GM18505 (cell line): ENCODE data around the gene FAM240A.

Source experiments
- ATAC-seq: cut with Tn5 transposase; IDR thresholded peaks from one replicate; pipeline ENCODE4 v1.9.1; 2021; ENCODE audit not compliant: unreplicated experiment
- POLR2A ChIP-seq: IDR thresholded peaks from 4 replicates; pipeline ENCODE4 v1.6.1; 2011; ENCODE audit warnings: borderline replicate concordance; ENCODE audit not compliant: insufficient read depth, insufficient read length; ENCODE audit errors: extremely low read depth

FAM240A gene

DNA sequence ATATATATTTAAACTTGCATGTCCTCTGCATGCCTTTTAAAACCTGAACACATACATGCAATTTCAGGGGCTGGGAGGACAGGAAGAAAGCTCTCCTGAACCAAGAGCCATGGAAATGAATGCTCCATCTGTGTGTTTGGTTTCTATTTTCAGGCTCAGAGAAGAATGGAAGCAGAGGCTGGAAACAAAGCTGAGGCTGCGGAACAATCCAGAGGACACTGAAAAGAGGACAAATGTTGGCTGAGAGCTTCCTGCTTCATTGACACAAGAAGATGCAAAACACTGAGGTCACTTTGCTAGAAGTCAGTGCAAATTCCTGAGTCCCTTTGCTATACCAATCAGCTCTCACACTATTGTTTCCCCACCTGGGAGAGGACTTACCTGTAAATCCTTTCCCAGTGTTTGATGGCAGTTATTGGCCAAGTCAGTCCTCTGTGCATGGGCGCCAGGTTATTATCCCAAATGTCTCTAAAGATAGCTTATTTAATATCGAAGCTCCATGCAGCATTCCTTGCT lies 12.7 kb downstream of the FAM240A start:
- TF ChIP-seq POLR2A, result no peak
- no peak for ATAC-seq

DNA sequence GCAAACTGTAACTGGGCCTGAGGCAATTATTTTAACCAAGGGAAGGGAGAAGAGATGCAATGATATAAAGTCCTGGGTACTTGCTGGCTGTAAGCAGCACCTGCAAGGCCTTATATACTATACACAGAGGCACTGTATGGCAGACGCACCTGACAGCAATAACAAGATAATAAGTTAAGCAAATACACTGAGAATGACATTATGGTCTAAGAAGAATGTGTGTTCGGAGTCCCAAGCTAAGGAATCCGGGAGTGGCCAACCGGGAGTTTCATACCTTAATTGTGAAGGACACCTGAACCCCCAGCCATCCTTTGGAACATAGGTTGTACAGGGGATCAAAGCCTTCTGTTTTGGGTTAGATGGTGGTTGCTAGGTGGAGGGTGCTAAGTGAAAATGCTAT lies 13.7 kb downstream of the FAM240A start:
- ATAC-seq, result no peak
- no peak for TF ChIP-seq POLR2A

GRCh38 chr3:46627078-46627477 lies 14.8 kb downstream of the FAM240A start:
- no peak for TF ChIP-seq POLR2A
- no peak for ATAC-seq

GRCh38 chr3:46628901-46629369 lies 16.6 kb downstream of the FAM240A start:
- ATAC-seq, result no peak
- TF ChIP-seq POLR2A, result no peak

DNA sequence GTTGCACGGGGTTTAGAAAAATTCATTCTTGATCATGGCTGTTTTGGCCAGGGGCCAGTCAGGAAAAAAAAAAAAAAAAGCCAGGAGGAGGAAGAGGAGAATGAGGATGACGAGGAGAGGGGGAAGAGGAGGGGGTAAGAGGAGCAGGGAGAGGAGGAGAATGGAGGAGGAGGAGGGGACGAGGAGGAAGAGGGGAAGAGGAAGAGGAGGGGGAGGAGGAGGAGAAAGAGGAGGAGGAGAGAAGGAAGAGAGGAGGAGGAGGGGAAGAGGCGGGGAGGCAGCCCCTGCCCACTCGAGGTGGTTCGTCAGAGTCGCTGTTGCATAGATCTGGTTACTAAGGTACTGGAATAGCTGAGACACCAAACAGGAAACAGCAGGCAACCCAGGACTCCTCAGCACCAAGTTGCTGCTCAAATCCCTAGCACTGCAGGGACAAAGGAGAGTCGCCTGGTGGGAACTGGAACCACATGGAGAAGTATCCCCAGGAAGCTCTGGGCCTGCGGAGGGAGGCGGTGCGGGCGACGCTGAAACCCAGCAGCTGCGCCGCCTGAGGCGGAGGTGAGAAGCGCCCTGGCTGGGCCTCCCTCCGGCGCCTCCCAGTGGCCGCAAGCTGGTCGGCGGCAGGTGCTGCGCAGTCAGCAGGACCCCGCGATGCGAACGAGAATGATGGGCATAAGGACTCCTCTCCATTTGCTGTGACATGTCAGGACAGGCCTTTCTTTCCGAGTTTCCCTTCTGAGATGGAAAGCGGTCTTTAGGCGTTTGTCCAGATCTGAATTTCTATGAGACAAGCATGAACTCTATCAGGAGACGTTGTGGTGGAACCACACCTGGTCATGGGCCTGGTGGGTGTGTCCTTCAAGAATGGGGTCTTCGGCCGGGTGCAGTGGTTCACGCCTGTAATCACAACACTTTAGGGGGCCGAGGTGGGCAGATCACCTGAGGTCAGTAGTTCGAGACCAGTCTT lies 17.5 kb downstream of the FAM240A start:
- peak; percentile 81 for ATAC-seq
- no peak for TF ChIP-seq POLR2A

DNA sequence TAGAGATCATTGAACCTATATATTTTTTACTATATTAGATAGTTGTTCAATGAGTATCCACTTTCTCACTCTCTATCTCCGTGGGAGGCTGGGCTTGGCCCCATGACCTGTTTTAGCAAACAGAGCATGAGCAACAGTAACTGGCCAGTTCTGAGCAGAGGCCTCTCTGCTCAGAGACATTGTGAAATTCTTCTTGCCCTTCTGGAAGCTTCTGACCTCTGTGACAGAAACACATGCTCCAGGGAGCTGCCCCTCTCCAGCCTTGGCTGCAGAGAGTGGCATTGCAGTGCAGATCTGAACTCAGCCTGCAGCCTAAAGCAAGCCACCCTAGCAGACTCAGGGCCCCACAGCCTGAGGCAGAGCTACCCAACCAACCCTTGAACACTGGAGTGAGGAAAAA lies 20.5 kb downstream of the FAM240A start:
- no peak for TF ChIP-seq POLR2A
- no peak for ATAC-seq

- no peak for TF ChIP-seq POLR2A
These were observed 22.5 kb downstream of the FAM240A start for GRCh38 chr3:46634856-46635255.

GRCh38 chr3:46639221-46639620 lies 26.9 kb downstream of the FAM240A start:
- no peak for TF ChIP-seq POLR2A
- ATAC-seq, result no peak

More at GRCh38 chr3:46634856-46635255, 22.5 kb downstream of the FAM240A start:
- no peak for ATAC-seq

DNA sequence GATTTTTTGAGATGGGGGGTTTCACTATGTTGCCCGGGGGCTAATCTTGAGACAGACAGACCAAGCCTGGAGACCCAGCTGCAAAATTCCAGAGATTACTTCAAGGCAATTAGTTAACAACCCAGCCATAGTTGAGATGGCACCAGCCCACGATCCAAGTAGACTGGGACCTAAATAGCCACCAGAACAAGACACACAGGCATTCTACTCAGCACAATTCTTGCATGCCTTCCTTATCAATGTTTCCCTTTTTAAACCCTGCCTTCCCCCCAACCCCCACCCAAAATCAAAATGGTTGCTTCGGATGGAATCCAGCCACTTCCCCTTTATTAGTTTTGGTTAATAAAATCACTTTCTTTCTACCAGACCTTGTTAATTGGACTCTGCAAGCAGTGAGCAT lies 28.6 kb downstream of the FAM240A start:
- no peak for ATAC-seq
- TF ChIP-seq POLR2A, result no peak

- no peak for TF ChIP-seq POLR2A
- ATAC-seq, result no peak
These were observed 30.6 kb downstream of the FAM240A start for GRCh38 chr3:46642971-46643370.

GRCh38 chr3:46643701-46644100 lies 31.4 kb downstream of the FAM240A start:
- no peak for ATAC-seq
- no peak for TF ChIP-seq POLR2A

DNA sequence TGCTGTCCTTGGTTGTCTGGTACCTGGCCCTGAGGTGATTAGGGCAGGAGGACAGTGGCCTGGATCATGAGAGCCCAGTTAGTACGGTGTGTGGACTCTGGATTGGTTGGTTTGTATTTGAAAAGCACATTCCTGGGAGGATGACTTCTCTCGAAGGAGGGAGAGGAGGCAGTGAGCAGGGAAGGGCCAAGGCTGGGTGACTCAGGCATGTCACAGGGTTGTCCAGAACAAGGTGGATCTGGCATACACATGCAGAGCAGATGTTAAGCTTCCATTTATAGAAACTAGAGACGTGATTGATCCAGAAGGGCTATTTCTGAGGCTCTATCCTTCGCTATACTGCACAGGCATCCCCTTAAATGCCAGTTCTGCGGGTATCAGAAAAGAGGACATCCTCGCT lies 34.4 kb downstream of the FAM240A start:
- ATAC-seq, result no peak
- TF ChIP-seq POLR2A, result no peak

- TF ChIP-seq POLR2A, result no peak
- ATAC-seq, result no peak
These were observed 35.8 kb downstream of the FAM240A start for GRCh38 chr3:46648096-46648495.

DNA sequence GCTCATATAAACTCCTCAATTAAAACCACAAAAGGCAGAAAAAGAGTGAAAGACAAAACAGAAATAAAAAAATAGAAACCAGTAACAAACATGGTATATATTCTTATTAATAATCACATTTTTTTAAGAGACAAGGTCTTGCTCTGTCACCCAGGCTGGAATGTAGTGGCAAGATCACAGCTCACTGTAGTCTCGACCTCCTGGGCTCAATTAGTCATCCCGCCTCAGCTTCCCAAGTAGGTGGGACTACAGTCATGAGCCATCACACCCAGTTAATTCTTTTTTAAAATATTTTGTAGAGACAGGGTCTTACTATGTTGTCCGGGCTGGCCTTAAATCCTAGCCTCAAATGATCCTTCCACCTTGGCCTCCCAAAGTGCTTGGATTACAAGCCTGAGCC lies 37.1 kb downstream of the FAM240A start:
- no peak for TF ChIP-seq POLR2A
- ATAC-seq, result no peak

DNA sequence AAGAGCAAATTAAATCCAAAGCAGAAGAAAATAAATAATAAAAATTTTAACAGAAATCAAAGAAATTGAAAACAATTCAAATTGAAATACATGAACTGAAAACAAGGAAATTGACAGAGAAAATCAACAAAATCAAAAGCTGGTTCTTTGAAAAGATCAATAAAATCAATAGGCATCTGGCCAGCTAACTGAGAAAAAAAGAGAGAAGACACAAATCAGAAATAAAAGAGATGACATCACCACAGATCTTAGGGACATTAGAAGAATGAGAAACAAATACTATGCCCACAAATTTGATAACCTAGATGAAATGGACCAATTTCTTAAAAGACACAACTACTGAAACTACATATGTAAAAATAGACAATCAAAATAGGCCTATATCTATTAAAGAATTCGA lies 38.8 kb downstream of the FAM240A start:
- ATAC-seq, result no peak
- TF ChIP-seq POLR2A, result no peak

DNA sequence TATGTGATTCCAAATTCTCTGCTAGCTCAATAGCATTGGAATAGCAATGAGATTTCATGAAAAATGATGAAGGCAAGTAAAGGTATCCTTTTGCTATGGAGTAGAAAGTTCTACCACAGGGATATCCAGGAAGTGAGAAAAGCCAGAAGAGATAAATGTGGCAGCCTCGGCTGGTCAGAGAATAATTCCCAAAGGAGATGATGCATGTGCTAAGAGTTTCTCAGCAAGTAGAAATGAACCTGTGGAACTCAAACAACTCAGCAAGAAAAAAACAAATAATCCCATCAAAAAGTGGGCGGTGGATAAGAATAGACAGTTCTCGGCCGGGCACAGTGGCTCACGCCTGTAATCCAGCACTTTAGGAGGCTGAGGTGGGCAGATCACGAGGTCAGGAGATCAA lies 42.9 kb downstream of the FAM240A start:
- TF ChIP-seq POLR2A, result no peak
- ATAC-seq, result no peak
